ENCODE results near the gene SCUBE2.
"Not testable (repeated sequence)": the region's sequence is repeated elsewhere in the genome, so short reads cannot be mapped to it uniquely, and the experiment has no call there.

Gene SCUBE2

DNA sequence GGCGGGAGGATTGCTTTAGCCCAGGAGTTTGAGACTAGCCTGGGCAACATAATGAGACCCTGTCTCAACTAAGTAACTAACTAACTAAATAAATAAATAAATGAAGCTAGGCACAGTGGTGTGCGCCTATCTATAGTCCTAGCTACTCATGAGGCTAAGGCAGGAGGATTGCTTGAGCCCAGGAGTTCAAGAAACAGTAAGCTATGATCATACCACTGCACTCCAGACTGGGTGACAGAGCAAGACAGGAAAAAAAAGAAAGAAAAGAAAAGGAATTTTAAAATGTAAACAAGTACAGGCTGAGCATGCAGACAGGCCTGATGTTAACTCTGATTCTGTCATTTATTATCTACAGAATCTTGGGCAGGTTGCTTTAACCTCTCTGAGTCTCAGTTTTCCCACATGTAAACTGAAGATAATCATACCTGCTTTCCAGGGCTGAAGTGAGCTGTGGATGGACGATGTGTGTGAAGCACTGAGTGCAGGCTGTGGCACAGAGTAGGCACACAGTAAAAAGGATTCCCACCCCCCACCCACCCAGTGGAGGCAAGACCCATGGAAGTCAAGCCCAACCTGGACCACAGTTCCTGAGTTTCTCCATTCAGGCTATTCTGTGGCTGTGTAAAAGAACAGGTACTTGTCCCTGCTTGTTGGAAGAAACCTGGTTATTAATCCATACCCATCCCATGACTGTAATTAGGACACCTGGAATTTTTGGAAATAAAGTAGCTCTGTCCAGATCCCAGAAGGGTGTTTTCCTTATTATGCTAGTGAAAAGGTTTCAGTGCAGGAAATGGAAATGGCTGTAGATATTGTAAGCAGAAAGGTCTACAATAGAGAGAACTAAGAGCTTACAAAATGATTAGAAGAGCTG is 18.7 kb upstream of the SCUBE2 start:
- DNase-seq (ENCODE audit: low read depth in 2 of 2), result no peak

DNA sequence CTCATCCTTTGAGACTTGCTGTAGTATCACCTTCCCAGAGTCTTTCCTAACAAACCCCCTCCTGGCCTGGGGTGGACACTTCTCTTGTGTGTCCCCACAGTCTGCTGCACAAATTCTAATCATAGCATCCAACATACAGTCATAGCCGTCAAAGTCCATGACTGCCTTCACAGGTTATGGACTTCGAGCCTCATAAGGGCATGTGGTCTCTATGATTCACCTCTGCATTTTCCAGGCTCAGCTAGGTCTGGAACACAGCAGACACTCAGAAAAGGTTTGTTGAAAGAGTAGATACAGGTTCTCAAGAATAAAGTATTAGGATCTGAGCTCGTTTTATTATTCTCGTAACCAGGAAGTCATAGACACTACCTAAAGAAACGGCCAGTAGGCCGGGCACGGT is 13.2 kb upstream of the SCUBE2 start:
- no peak for DNase-seq (ENCODE audit: low read depth in 2 of 2)

DNA sequence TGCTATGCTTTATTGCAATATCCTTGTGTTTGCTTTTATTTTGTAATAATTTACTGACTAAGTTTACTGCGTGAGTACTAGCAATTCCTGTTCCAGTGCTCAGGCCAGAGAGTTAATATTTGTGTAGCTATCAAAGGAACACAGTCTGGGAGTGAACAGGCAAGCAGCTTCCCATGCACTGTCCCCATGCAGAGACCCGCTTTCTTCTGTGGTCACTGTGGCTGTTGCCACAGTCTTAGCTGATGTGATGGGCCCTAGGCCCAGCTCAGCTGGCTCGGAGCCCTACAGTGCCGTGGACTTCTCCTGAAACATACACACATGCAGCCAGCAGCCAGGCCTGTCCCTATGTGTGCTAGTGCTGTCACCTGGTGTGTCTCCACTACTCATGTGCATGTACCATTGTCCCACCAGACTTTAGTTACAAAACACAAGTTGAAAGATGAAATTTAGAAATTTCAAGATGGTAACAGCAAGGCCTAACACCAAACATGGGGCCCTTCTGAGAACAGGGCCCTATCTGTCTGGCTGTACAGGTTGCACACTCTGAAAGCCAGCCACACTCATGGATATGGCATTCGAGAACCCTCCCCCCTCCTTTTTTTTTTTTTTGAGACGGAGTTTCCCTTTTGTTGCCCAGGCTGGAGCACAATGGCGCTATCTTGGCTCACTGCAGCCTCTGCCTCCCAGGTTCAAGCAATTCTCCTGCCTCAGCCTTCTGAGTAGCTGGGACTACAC is 12.3 kb upstream of the SCUBE2 start:
- DNase-seq (ENCODE audit: low read depth in 2 of 2), result no peak

DNA sequence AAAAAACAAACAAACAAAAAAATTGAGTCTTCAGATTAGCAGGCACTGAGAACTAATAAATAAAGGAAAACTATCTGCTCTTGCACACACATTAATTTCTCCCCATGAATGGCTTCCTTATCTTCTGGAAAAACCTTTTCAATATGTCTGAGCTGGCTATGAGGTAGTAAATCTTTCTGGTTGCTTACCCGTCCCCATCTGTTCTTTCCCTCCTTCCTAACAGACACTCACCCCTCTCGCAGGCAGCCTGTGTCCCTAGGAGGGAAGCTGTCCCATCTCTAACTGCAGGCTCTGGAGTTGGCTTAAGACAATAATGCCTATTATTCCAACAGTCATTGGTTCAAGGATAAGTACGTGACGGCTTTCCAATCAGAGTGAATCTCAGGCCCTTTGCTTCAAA is 8.2 kb upstream of the SCUBE2 start:
- DNase-seq (ENCODE audit: low read depth in 2 of 2), result no peak

DNA sequence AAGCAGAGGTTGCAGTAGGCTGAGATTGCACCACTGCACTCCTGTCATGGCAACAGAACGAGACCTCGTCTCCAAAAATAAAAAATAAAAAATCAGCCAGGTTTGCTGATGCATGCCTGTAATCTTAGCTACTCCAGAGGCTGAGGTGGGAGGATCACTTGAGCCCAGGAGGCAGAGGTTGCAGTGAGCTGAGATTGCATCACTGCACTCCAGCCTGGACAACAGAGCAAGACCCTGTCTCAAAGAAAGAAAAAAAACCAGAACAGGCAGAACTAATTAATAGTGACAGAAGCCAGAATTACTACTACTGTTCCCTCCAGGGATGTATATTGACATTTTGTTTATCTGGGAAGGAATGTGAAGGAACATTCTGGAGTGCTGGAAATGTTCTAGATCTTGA is 7.1 kb upstream of the SCUBE2 start:
- not testable (repeated sequence) for DNase-seq (ENCODE audit: low read depth in 2 of 2)

DNA sequence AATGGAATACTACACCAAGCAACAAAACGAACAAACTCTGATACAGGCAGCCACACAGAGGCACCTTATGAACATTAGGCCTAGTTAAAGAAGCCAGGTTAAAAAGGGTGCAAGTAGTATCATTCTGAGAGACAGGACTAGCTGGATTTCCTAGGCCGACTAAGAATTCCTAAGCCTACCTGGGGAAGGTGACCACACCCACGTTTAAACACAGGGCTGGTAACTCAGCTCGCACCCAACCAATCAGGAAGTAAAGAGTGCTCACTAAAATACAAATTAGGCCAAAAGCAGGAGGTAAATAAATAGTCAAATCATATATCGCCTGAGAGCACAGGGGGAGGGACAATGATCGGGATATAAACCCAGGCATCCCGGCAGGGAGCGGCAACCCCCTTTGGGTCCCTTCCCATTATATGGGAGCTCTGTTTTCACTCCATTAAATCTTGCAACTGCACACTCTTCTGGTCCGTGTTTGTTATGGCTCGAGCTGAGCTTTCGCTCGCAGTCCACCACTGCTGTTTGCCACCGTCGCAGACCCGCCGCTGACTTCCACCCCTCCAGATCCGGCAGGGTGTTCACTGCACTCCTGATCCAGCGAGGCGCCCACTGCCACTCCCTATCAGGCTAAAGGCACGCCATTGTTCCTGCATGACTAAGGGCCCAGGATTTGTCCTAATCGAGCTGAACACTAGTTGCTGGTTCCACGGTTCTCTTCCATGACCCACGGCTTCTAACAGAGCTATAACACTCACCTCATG is 6.0 kb upstream of the SCUBE2 start:
- DNase-seq (ENCODE audit: low read depth in 2 of 2), result not testable (repeated sequence)

DNA sequence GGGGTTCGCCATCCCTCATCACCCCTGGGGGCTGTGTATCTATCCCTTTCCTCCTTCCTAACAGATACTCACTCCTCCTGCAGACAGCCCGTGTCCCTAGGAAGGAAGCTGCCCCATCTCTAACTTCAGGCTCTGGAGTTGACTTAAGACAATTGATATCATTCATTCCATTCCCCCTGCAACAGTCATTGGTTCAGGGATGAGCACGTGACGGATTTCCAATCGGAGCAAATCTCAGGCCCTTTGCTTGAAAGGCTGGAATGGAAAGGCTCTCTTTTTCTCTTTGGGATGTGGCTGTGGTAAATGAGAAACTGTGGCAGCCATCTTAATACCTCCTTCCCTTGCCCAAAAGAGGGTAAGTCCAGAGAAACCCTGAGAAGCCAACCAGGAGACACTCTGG is 5.0 kb upstream of the SCUBE2 start:
- DNase-seq (ENCODE audit: low read depth in 2 of 2), result no peak

DNA sequence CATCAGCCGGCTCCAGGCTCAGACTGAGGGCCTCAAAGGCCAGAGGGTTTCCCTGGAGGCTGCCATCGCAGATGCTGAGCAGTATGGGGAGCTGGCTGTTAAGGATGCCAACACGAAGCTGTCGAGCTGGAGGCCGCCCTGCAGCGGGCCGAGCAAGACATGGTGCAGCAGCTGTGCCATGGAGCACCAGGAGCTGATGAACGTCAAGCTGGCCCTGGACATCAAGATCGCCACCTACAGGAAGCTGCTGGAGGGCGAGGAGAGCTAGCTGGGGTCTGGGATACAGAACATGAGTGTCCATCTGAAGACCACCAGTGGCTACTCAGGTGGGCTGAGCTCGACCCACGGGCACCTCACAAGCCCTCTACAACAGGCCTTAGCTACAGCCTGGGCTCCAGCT is 4.0 kb upstream of the SCUBE2 start:
- no peak for DNase-seq (ENCODE audit: low read depth in 2 of 2)

DNA sequence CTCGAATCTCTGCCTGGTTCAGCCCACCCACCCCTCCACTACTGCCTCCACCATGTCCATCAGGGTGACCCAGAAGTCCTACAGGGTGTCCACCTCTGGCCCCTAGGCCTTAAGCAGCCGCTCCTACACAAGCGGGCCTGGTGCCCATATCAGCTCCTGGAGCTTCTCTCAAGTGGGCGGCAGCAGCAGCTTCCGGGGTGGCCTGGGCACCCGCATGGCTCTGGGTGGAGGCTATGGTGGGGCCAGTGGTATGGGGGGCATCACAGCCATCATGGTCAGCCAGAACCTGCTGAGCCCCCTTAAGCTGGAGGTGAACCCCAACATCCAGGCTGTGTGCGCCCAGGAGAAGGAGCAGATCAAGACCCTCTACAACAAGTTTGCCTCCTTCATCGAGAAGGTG is 3.0 kb upstream of the SCUBE2 start:
- DNase-seq (ENCODE audit: low read depth in 2 of 2), result no peak

DNA sequence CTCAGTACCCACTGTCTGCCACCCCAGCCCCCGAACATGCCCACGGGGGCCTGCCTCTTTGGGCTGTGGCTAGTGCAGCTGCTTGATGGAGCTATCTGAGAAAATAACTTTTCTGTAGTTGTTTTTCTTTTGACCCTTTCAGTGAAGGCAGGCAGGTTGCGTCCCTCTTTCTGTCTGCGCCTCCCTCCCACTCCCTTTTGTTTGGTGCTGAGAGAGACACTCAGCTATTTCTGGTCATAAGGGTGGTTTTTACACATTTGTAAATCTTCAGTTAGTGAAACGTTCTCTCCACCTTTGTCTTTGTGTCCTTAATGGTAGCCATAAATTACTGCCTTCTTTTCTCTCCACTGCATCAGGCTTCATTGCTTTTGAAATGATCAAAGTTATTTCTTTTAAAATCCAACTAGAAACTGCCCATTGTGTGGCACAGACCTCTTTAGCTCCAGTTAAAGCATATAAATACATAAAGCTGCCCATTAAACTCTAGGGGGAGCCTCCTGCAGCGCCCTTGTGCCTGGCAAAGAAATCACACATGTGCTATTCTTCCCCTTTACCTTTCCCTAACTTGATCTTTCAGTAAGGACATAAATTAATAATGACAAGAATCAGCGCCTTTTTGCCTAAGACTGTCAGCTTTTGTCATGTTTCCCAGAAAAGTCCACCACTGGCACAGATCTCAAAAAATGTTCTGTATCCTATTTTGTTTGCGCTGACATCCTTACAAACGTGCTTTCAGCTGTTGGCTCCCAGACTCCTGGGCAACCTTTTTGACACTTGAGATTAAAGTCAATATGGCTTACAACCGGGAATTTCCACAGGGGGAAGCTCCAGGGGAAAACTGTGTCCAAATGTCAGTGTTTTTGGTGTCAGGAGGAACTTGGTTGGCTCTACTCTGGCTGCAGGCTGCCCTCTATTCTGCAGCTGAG is 1.7 kb upstream of the SCUBE2 start:
- DNase-seq (ENCODE audit: low read depth in 2 of 2), result no peak

DNA sequence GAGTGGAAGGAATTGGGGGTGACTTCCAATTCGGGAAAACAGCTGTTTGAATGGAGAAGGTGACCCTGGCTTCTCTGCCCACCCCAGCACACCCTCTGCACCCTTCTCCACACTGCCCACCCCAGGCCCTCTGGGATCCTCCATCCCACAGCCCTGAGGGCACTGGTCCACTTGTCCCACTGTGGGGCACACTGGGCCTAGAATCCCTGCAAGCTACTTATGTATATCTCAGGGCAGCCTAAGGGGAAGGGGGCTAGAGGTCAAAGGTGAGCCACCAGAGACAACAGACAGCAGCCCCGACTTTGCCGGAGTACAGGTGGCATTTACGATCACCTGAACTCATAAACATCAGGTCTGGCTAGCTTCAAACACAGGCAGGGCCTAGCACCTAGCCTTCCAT is 673 bp upstream of the SCUBE2 start:
- DNase-seq (ENCODE audit: low read depth in 2 of 2), result no peak

DNA sequence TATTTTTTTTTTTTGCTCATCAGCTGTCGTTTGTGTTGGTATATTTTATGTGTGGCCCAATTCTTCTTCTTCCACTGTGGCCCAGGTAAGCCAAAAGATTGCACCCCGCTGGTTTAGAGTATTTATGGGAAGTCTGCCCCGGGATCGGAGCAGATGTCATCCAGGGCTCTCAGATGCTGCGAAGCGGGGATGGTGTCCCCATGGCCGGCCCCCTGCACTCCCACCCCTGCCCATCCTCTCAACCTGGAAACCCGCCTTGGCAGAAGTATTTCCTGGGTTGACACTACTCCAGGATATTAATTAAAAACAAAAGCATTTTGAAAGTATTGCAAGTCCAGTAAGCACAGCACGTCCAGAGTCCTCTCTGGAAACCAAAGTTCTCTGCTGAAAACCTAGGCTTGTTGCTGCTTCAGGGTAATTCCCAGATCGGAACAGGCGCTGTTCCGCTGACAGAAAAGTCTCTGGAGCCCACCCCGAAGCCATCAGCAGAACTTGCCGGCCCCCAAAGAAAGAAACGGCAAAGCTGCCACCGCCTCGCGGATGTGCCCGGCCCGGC is 833 bp downstream of the SCUBE2 start:
- DNase-seq (ENCODE audit: low read depth in 2 of 2), result no peak

DNA sequence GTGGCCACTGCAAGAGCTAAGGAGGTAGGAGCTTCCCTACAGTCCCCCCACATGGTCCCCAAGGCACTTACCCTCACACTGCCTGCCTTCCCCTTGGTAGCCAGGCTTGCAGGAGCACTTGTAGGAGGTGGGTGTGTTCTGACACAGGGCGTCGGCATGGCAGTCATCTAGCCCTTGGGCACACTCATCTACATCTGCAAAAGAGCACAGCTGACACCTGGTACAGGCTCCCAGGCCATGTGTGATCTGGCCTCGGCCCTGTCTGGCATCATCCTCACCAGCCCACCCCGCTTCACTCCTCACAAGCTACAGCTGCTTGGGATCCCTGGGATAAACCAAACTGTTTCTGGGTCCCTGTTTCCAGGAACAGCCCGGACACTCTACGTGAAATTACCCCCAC is 1.8 kb downstream of the SCUBE2 start:
- DNase-seq (ENCODE audit: low read depth in 2 of 2), result no peak

DNA sequence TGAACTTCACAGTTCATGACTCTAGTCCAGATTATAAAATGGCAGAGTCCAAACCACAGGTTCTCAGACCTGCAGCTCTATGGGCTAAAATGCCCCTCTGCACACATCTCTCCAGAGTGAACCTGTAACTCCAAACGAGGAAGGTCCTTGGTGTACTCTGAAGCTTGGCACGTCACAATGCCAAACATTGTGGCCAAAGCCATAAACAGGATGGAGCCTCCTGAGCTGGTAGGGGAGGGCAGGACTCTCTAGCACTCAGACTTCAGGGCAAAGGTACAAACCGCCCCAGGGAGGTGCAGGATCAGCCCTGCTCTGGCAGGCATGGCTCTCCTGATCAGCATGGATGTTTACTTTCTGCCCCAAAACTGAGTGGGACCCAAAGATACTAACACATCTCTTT is 2.3 kb downstream of the SCUBE2 start:
- DNase-seq (ENCODE audit: low read depth in 2 of 2), result no peak

DNA sequence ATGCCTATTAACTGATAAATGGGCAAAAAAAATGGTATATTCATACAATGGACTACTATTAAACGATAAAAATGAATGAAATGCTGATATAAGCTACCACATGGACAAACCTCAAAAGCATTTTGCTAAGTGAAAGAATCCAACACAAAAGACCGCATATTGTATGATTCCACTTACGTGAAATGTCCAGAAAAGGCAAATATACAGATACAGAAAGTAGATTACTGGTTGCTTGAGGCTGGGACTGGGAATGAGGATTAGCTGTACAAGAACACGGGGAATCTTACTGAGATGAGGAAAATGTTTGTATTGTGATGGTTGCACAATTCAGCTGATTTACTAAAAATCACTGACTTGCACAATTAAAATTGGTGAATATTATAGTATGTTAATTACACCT is 8.8 kb downstream of the SCUBE2 start:
- no peak for DNase-seq (ENCODE audit: low read depth in 2 of 2)

DNA sequence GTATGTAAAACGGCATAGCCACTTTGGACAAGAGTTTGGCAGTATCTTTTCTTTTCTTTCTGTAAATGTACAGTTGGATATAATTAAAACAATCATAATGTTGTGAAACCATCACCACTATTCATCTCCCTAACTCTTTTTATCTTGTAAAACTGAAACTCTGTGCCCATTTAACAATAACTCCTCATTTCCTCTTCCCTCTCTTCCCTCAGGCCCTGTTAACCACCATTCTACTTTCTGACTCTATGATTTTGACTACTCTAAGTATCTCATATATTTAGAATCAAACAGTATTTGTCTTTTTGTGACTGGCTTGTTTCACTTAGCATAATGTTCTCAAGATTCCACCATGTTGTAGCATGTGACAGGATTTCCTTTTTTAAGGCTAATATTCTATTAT is 10.2 kb downstream of the SCUBE2 start:
- no peak for DNase-seq (ENCODE audit: low read depth in 2 of 2)

DNA sequence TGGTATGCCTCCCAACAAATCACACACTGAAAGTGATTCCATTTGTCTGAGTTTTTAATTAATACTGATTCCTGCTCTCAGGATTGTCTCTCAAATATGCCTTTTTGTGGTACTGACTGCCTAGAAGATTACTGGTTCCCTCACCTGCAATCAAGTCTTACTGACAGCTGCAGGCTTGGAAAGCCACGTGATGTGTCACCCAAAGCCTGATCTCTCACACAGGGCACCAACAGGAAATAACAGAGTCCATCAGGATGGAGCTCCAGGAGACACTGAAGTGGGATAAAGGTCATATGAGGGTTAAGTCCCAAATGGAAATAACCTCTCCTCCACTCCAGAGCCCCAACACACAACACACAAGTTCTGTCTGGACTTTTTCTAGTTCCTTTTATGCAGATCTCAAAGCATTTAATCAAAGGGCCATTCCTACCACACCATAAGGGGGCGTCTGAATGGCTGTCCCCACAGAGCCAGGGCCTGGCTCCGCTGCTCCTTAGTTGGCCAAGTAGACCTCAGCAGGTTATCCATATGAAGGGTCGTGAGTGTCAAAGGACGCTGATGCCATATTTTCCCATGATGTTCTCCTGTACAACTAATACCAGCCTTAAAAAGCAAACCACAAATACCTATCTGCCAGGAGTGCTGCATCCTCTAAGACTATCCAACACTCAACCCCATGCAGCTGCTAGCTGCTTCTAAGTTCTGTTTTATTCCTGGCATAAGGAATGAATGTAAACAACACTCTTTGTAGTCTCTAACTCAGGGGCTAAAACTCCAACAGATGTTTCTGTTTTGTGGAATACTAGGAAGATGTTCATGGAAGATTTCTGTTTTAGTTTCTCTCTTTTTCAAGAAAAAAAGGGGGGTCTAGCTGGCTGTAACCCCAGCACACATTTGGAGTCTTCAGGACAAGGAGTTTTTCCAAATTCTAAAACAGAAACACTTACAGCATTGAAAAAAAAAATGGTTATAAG is 13.0 kb downstream of the SCUBE2 start:
- no peak for DNase-seq (ENCODE audit: low read depth in 2 of 2)

DNA sequence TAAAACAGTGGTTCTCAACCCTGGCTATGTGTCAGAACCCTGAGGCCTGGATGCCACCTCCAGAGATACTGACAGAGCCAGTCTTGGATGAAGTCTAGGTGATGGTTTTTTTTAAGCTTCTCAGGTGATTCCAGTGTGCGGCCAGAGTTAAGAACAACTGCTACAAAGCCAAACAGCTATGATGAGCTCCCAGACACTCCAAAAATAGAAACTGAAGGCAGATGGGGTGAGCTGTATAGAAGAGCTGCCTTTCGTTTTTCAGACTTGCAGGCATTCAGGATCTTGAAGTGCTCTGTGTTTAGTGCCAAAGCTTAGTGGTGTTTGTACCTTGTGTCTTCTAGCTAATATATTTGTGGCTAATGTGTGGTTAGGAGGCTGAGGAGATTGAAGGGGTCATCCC is 14.2 kb downstream of the SCUBE2 start:
- no peak for DNase-seq (ENCODE audit: low read depth in 2 of 2)

DNA sequence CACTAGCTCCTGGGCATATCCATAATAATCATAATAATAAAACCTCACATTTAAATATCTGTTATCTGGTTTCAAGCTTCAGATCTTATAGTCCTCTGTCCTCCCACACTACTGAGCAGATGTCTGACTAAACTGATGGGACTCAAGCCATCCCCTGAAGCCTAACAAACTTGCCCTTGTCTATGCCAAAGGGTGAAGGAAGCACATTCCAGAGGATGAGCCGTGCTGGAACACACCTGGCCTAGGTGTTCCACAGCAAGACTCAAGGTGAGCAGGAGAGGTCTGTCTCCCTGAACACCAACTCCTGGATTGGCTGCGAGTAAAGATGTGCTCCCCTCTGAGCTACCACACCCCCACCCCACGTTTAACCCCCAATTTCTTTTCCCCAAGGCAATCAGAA is 14.7 kb downstream of the SCUBE2 start:
- DNase-seq (ENCODE audit: low read depth in 2 of 2), result no peak

DNA sequence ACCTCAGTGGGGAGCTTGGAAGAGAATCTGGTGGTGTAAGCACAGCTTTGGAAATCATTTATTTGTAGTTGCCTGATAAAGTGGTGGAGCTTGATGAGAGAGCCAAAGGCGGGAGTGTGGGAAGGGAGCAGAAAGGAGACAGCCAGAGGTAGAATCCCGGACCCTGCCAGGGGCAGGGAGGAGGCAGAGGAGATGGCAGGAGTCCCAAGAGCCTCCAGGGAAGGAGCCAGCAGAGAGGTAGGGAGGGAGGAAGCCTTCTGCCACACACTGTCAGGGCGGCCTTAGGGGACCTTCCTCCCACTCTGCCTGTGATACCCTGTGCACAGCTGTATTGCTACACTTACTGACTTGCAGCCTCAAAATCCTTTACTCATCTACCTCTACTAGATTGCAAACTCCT is 15.4 kb downstream of the SCUBE2 start:
- no peak for DNase-seq (ENCODE audit: low read depth in 2 of 2)
